ENCODE measurements around the gene UBE2M. TPM values are rescaled to one million over a fixed set of nuclear protein-coding genes. Genes with fewer than 3 reads are reported as not detected.
A peak's percentile ranks its signal among the peaks of the same experiment; 100 is the strongest.

The UBE2M gene
- total RNA-seq, 1 donor from 2014 or later = 118 TPM

GRCh38 chr19:58519087-58519354, 39.4 kb downstream of the UBE2M start:
- Mint-ChIP-seq H3K27me3 (ENCODE audit: unreplicated experiment) (peaks cover 30% of the 10 kb centered on the region), H3K4me1 (ENCODE audit: low read depth, unreplicated experiment) (peaks cover 19% of the 10 kb centered on the region)
- peak; percentile 81 for DNase-seq

GRCh38 chr19:58518256-58519086, 39.9 kb downstream of the UBE2M start:
- H3K9me3 Mint-ChIP-seq (ENCODE audit: unreplicated experiment) = peaks cover 18% of the 10 kb centered on the region
- no peaks in the 10 kb centered on the region for H3K36me3 Mint-ChIP-seq (ENCODE audit: unreplicated experiment)
- H3K4me1 Mint-ChIP-seq (ENCODE audit: low read depth, unreplicated experiment) = peaks cover 19% of the 10 kb centered on the region
- H3K27ac Mint-ChIP-seq (ENCODE audit: unreplicated experiment) = peak overlapping the region; percentile 100
- H3K4me3 Mint-ChIP-seq (ENCODE audit: unreplicated experiment) = peak overlapping the region; percentile 100
- no peak for DNase-seq
- peaks cover 30% of the 10 kb centered on the region for H3K27me3 Mint-ChIP-seq (ENCODE audit: unreplicated experiment)
- TF ChIP-seq CTCF (IDR thresholded peaks at IDR 0.05; ENCODE audit: partially characterized antibody, unreplicated experiment) = no peak

More at GRCh38 chr19:58519087-58519354, 39.4 kb downstream of the UBE2M start:
- H3K4me3 Mint-ChIP-seq (ENCODE audit: unreplicated experiment) = peak overlapping the region; percentile 100
- TF ChIP-seq CTCF (IDR thresholded peaks at IDR 0.05; ENCODE audit: partially characterized antibody, unreplicated experiment) = no peak
- H3K27ac Mint-ChIP-seq (ENCODE audit: unreplicated experiment) = peak overlapping the region; percentile 100
- H3K36me3 Mint-ChIP-seq (ENCODE audit: unreplicated experiment) = no peaks in the 10 kb centered on the region
- peaks cover 18% of the 10 kb centered on the region for H3K9me3 Mint-ChIP-seq (ENCODE audit: unreplicated experiment)

- Mint-ChIP-seq H3K36me3 (ENCODE audit: unreplicated experiment) (no peaks in the 10 kb centered on the region), H3K4me3 (ENCODE audit: unreplicated experiment) (no peak overlapping the region), H3K27me3 (ENCODE audit: unreplicated experiment) (peaks cover 32% of the 10 kb centered on the region), H3K9me3 (ENCODE audit: unreplicated experiment) (peaks cover 16% of the 10 kb centered on the region), H3K4me1 (ENCODE audit: low read depth, unreplicated experiment) (peaks cover 19% of the 10 kb centered on the region), H3K27ac (ENCODE audit: unreplicated experiment) (peak overlapping the region; percentile 33)
- DNase-seq = no peak
- no peak for TF ChIP-seq CTCF (IDR thresholded peaks at IDR 0.05; ENCODE audit: partially characterized antibody, unreplicated experiment)
Observed at GRCh38 chr19:58516964-58517833, 41.2 kb downstream of the UBE2M start.

- H3K4me1 Mint-ChIP-seq (ENCODE audit: low read depth, unreplicated experiment) = peaks cover 19% of the 10 kb centered on the region
- H3K9me3 Mint-ChIP-seq (ENCODE audit: unreplicated experiment) = peaks cover 16% of the 10 kb centered on the region
- H3K27ac Mint-ChIP-seq (ENCODE audit: unreplicated experiment) = no peak overlapping the region
Observed at GRCh38 chr19:58516246-58516836, 42.1 kb downstream of the UBE2M start.

More at GRCh38 chr19:58516246-58516836, 42.1 kb downstream of the UBE2M start:
- Mint-ChIP-seq H3K4me3 (ENCODE audit: unreplicated experiment) (peak overlapping the region; percentile 82), H3K36me3 (ENCODE audit: unreplicated experiment) (no peaks in the 10 kb centered on the region), H3K27me3 (ENCODE audit: unreplicated experiment) (peaks cover 29% of the 10 kb centered on the region)
- no peak for TF ChIP-seq CTCF (IDR thresholded peaks at IDR 0.05; ENCODE audit: partially characterized antibody, unreplicated experiment)
- no peak for DNase-seq

All from glutamatergic neuron (in vitro differentiated cells).